ENCODE measurements around the gene OPN4. TPM values are rescaled to one million over a fixed set of nuclear protein-coding genes. Genes with fewer than 3 reads are reported as not detected.

Gene OPN4
- polyA plus RNA-seq, 1 of the 3 experiments (the other 2 are of a cell fraction), result 0.03 TPM

DNA sequence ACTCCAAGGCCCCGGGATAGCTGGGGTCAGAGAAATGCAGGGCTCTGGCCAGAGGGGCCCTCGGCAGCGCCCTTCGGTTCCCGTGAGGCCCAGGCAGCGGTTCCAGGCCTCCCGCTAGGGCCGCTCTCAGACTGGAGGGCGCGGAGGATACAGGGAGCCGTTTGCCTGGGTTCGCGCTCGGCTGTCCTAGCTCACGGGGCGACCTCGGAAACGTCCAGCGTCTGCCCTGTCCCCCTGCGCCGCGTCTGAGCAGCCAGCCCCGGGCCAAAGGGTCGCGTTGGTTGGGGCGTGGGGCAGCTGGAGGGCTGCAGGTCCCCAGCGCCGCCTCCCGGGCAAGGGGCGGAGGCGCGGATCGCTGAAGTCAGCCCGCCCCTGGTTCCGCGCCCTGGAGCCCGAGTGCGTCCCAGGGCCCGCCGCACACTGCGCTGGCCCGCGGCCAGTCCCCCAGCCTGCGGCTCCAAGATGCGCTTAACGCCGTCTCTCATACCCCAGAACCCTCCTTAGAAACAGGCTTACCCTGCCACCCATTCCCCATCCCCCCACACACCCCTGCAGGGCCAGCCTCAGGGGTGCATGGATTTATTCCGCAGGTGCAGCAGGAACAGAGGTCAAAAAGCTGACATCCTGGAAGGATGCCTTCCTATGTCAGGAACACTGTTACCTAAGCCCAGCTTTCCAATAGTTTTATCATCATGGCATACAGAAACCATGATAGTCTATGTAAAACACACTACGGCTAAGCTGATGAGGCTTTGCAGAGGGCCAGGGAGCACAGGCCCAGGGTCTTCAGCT, 22.1 kb upstream of the OPN4 start:
- peaks cover 3% of the 10 kb centered on the region; the same call in 1 of the 2 replicates for H3K27me3 ChIP-seq (ENCODE audit: insufficient read depth)
- H2AFZ ChIP-seq (ENCODE audit: low read depth), result no peak overlapping the region
- peaks cover 15% of the 10 kb centered on the region for H3F3A ChIP-seq (replicated peaks; ENCODE audit: insufficient read depth)
- no peaks in the 10 kb centered on the region for H3K9me2 ChIP-seq
- no peak overlapping the region for H3K27ac ChIP-seq (ENCODE audit: low read depth in 2 of 2, low read length in 1 of 2)
- POLR2A ChIA-PET, result no interaction called here
- no peaks in the 10 kb centered on the region for H3K9me3 ChIP-seq
- peaks cover 0 to 16% of the 10 kb centered on the region in 2 experiments; a peak in 1 of 4 replicates for H3K4me1 ChIP-seq (ENCODE audit: control insufficient read depth in 1 of 2, insufficient read depth in 2 of 2, low read depth in 1 of 2, low read length in 1 of 2)
- no peak for TF ChIP-seq RXRA (IDR thresholded peaks at IDR 0.05; ENCODE audit: borderline replicate concordance, low read depth)
- TF ChIP-seq EP300 (IDR thresholded peaks at IDR 0.05; ENCODE audit: borderline replicate concordance in 1 of 2, low read depth in 1 of 2, low read length in 1 of 2), result no peak
- TF ChIP-seq, protein P1, sequence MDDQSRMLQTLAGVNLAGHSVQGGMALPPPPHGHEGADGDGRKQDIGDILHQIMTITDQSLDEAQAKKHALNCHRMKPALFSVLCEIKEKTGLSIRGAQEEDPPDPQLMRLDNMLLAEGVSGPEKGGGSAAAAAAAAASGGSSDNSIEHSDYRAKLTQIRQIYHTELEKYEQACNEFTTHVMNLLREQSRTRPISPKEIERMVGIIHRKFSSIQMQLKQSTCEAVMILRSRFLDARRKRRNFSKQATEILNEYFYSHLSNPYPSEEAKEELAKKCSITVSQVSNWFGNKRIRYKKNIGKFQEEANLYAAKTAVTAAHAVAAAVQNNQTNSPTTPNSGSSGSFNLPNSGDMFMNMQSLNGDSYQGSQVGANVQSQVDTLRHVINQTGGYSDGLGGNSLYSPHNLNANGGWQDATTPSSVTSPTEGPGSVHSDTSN (IDR thresholded peaks at IDR 0.05), result no peak
- TF ChIP-seq TEAD4 (IDR thresholded peaks at IDR 0.05; ENCODE audit: borderline replicate concordance, insufficient read depth), result no peak
- TF ChIP-seq NFIC (IDR thresholded peaks at IDR 0.05; ENCODE audit: borderline replicate concordance), result no peak
- no peak for TF ChIP-seq RFX5 (IDR thresholded peaks at IDR 0.05; ENCODE audit: low read length)
- no peak for TF ChIP-seq YY1 (IDR thresholded peaks at IDR 0.05; ENCODE audit: low read depth)
- no peak for TF ChIP-seq FOSL2 (IDR thresholded peaks at IDR 0.05; ENCODE audit: borderline replicate concordance, low read depth)
- no peak for TF ChIP-seq SIN3A (IDR thresholded peaks at IDR 0.05; ENCODE audit: borderline replicate concordance, low read depth, low read length)
- no peak for TF ChIP-seq FOXJ3 (CRISPR knock-in tag; IDR thresholded peaks at IDR 0.05)
- no peak for TF ChIP-seq SMC3 (IDR thresholded peaks at IDR 0.05; ENCODE audit: low read depth, low read length)
- TF ChIP-seq RCOR1 (IDR thresholded peaks at IDR 0.05; ENCODE audit: low read length), result no peak
- TF ChIP-seq, protein P2, sequence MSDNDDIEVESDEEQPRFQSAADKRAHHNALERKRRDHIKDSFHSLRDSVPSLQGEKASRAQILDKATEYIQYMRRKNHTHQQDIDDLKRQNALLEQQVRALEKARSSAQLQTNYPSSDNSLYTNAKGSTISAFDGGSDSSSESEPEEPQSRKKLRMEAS (IDR thresholded peaks at IDR 0.05; ENCODE audit: low read depth), result no peak
- no peak for TF ChIP-seq ELF1 (IDR thresholded peaks at IDR 0.05)
- TF ChIP-seq, protein P3, sequence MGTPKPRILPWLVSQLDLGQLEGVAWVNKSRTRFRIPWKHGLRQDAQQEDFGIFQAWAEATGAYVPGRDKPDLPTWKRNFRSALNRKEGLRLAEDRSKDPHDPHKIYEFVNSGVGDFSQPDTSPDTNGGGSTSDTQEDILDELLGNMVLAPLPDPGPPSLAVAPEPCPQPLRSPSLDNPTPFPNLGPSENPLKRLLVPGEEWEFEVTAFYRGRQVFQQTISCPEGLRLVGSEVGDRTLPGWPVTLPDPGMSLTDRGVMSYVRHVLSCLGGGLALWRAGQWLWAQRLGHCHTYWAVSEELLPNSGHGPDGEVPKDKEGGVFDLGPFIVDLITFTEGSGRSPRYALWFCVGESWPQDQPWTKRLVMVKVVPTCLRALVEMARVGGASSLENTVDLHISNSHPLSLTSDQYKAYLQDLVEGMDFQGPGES (IDR thresholded peaks at IDR 0.05; ENCODE audit: low read depth, low read length), result no peak
- TF ChIP-seq CHD2 (IDR thresholded peaks at IDR 0.05; ENCODE audit: low read length, partially characterized antibody), result no peak
- no peak for TF ChIP-seq EZH2phosphoT487 (IDR thresholded peaks at IDR 0.05; ENCODE audit: borderline replicate concordance, low read depth)
- H3K4me3 ChIP-seq (ENCODE audit: low read depth in 2 of 2, low read length in 1 of 2), result no peak overlapping the region
- no peak overlapping the region for H3K9ac ChIP-seq
- H3K36me3 ChIP-seq (replicated peaks in 1 of 2; ENCODE audit: control insufficient read depth in 1 of 2, insufficient read depth in 2 of 2, low read length in 1 of 2), result no peaks in the 10 kb centered on the region
- no peak overlapping the region for H3K4me2 ChIP-seq
- H4K20me1 ChIP-seq (ENCODE audit: insufficient read depth), result no peaks in the 10 kb centered on the region
- no peak for DNase-seq
- H3K79me2 ChIP-seq (ENCODE audit: insufficient read depth), result no peaks in the 10 kb centered on the region
- WGBS (ENCODE audit: low lambda C conversion rate), result 92% methylated on average over 16 of the region's 49 CpGs
- CTCF ChIA-PET, result interaction anchor here (1.1 kb wide), 1 partner anchor 10 kb away, joined by 3 read pairs; no protein-coding TSS in a partner anchor
